ENCODE data around the gene ZFAND3. TPM values are rescaled to one million over a fixed set of nuclear protein-coding genes. Genes with fewer than 3 reads are reported as not detected.
"Not testable (repeated sequence)": the region's sequence is repeated elsewhere in the genome, so short reads cannot be mapped to it uniquely, and the experiment has no call there.

Gene ZFAND3
- polyA plus RNA-seq, 4 donors, result 35.9 to 80.4 (median 40.9) TPM

DNA sequence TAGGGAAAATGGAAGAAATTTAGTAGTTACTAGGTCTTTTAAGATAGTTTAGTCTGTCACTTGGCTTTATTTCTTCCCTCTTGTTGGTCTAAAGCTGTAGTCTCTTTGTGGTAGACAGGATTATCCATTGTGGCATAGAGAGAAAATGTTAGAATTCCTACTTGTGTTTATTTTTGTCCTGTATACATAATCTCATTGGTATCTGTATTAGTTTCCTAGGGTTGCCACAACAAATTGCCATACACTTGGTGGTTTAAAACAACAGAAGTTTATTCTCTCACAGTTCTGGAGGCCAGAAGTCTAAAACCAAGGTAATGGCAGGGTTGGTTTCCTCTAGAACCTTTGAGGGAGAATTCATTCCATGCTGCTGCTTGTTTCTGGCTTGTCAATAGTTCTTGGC, 119.4 kb downstream of the ZFAND3 start:
- FAIRE-seq, result no peak
- H3K4me3 ChIP-seq (ENCODE audit: low read depth in 1 of 3, low read length in 3 of 3), result no peak overlapping the region
- no peaks in the 10 kb centered on the region for H3K27me3 ChIP-seq (ENCODE audit: control insufficient read depth in 3 of 3, insufficient read depth in 3 of 3, low read length in 3 of 3)
- H3K27ac ChIP-seq (ENCODE audit: low read depth in 1 of 3, low read length in 2 of 3), result no peak overlapping the region
- H3K4me1 ChIP-seq (ENCODE audit: control insufficient read depth in 3 of 3, insufficient read depth in 2 of 3, low read depth in 1 of 3, low read length in 2 of 3), result no peaks in the 10 kb centered on the region
- no peak for DNase-seq
- no peaks in the 10 kb centered on the region for H3K9me3 ChIP-seq (ENCODE audit: control insufficient read depth in 2 of 2, insufficient read depth in 1 of 2, low read depth in 1 of 2, low read length in 1 of 2)
- H3K36me3 ChIP-seq (ENCODE audit: control insufficient read depth in 3 of 3, insufficient read depth in 2 of 3, low read depth in 1 of 3, low read length in 3 of 3), result no peaks in the 10 kb centered on the region

DNA sequence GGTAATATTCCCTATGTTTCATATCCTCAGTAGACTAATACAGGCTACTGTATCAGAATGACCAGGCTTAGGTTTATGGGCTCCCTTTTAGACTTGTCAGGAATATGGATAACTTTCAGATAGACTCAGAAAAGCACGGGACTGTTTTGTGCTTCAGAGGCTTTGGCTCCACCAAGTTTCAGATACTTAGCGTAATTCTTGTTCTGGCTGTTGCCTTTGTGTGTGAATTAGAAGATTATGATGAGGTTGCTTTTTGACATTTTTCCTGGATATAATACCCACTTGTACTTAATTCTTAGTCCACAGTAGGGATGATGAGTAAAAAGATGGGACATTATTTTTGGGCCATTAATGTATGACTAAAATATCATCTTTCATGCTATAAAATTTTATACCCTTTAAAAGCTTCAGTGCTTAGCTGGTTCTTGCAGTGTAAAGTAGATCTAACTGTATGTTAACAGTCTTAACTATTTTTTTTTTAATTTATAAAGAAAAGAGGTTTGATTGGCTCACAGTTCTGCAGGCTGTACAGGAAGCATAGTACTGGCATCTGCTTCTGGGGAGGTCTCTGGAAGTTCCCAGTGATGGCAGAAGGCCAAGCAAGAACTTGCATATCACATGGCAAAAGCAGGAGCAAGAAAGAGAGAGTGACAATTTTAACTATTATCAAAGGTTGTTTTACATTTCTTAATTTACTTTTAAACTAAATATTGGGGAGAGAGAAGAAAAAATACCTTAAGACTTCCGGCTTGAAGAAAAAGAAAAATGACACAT, 120.7 kb downstream of the ZFAND3 start:
- Histone ChIP-seq H3K4me1 (ENCODE audit: control insufficient read depth in 3 of 3, insufficient read depth in 2 of 3, low read depth in 1 of 3, low read length in 2 of 3) (no peaks in the 10 kb centered on the region), H3K27me3 (ENCODE audit: control insufficient read depth in 3 of 3, insufficient read depth in 3 of 3, low read length in 3 of 3) (no peaks in the 10 kb centered on the region), H3K4me3 (ENCODE audit: low read depth in 1 of 3, low read length in 3 of 3) (no peak overlapping the region), H3K9me3 (ENCODE audit: control insufficient read depth in 2 of 2, insufficient read depth in 1 of 2, low read depth in 1 of 2, low read length in 1 of 2) (no peaks in the 10 kb centered on the region), H3K36me3 (ENCODE audit: control insufficient read depth in 3 of 3, insufficient read depth in 2 of 3, low read depth in 1 of 3, low read length in 3 of 3) (no peaks in the 10 kb centered on the region), H3K27ac (ENCODE audit: low read depth in 1 of 3, low read length in 2 of 3) (no peak overlapping the region)
- WGBS, 3 donors, result 90 to 93% (median 93%) methylated on average over 3 of the region's 3 CpGs
- DNase-seq (no peak), FAIRE-seq (no peak)

DNA sequence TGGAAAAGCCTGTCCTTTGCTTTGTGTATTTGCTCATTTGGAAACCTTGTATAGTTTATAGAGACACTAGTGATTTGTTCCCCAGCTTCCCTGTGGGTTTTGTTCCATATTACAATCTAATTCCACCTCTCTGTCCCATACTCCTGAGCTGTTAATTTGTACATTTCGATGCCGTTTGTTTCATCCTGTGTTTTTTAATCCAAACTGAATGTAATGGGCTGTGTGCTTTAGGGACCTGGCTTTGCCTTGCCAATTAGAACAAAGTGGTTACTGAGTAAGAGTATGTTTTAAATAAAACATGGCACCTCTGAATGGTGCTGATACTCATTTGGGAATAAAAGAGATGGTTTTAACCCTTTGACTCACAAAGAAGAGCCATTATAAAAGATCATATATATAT, 122.3 kb downstream of the ZFAND3 start:
- Histone ChIP-seq H3K27me3 (ENCODE audit: control insufficient read depth in 3 of 3, insufficient read depth in 3 of 3, low read length in 3 of 3) (no peaks in the 10 kb centered on the region), H3K4me3 (ENCODE audit: low read depth in 1 of 3, low read length in 3 of 3) (no peak overlapping the region)
- 80 to 95% (median 90%) methylated on average over 2 of the region's 2 CpGs for WGBS, 3 donors

DNA sequence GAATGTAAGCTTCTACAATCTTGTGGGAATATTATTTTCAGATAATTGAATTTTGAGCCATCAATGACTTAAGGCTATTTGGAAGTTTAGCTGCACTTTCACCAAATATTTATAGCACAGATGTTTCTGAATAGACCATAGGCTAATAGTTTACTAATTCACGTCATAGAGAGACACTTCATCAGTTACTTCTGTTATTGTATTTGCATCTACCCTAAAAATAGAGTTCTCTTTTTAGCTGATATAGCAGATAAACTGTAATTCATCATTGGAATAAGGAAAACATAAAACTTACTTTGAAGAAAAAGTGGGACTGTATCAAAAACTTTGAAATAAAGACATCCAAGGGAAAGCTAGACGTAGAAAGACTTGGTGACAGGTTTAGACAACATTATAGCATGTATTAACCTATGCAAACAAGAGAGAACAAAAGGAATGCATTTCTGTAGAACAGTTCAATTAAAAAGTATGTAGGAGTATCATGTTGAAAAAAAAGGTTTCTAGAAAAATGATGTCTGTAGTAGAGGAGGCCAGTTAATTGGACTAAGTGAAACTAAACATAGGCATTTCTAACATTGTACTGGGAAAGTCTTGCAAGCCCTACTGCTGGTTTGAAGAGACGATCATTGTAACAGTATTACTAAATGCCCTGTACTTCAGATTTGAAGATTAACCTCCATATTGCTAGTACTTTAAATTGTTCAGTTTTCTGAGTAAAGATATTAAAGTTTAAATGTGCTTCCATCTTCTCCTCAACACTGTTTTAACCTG, 123.3 kb downstream of the ZFAND3 start:
- H3K4me3 ChIP-seq (ENCODE audit: low read depth in 1 of 3, low read length in 3 of 3), result no peak overlapping the region
- WGBS, 3 donors, result 67 to 83% (median 75%) methylated on average over 3 of the region's 3 CpGs
- FAIRE-seq, result no peak

More for the DNA sequence above, 122.3 kb downstream of the ZFAND3 start:
- no peak for DNase-seq
- no peak overlapping the region for H3K27ac ChIP-seq (ENCODE audit: low read depth in 1 of 3, low read length in 2 of 3)
- no peaks in the 10 kb centered on the region for H3K36me3 ChIP-seq (ENCODE audit: control insufficient read depth in 3 of 3, insufficient read depth in 2 of 3, low read depth in 1 of 3, low read length in 3 of 3)
- no peak for FAIRE-seq
- no peaks in the 10 kb centered on the region for H3K4me1 ChIP-seq (ENCODE audit: control insufficient read depth in 3 of 3, insufficient read depth in 2 of 3, low read depth in 1 of 3, low read length in 2 of 3)
- no peaks in the 10 kb centered on the region for H3K9me3 ChIP-seq (ENCODE audit: control insufficient read depth in 2 of 2, insufficient read depth in 1 of 2, low read depth in 1 of 2, low read length in 1 of 2)

DNA sequence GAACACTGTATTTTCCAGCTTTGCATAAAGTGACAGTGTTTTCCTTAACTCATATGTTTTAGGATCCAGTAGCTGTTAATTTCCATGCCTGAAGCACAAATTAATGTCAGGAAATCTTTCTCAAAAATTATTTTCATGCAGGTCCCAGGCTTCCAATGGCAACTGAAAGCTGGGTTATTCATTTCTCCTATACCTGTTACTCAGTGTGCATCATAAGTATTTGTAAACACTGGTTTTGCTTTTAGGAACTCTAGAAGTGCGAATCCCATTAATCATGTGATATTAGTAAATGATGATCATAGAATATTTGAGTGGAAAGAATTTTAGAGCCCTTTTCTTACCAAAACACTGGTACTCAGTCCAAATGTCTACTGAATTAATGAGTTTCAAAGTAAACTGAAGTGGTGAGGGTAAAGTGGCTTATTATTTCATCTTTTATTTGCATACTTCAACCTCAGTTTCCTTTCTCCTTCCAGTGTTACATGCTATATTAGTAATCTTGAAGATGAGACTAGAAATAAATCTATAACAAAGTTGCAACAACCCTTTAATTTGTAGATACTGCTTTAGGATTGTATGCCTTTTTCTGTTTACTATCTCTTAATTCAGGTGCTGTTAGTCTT, 124.0 kb downstream of the ZFAND3 start:
- 88 to 98% (median 90%) methylated on average over 1 of the region's 1 CpG for WGBS, 3 donors
- no peak overlapping the region for H3K27ac ChIP-seq (ENCODE audit: low read depth in 1 of 3, low read length in 2 of 3)
- H3K4me1 ChIP-seq (ENCODE audit: control insufficient read depth in 3 of 3, insufficient read depth in 2 of 3, low read depth in 1 of 3, low read length in 2 of 3), result no peaks in the 10 kb centered on the region
- H3K4me3 ChIP-seq (ENCODE audit: low read depth in 1 of 3, low read length in 3 of 3), result no peak overlapping the region
- H3K9me3 ChIP-seq (ENCODE audit: control insufficient read depth in 2 of 2, insufficient read depth in 1 of 2, low read depth in 1 of 2, low read length in 1 of 2), result peaks cover 0 to 2% of the 10 kb centered on the region in 2 donors
- FAIRE-seq (no peak), DNase-seq (no peak)
- H3K27me3 ChIP-seq (ENCODE audit: control insufficient read depth in 3 of 3, insufficient read depth in 3 of 3, low read length in 3 of 3), result no peaks in the 10 kb centered on the region
- H3K36me3 ChIP-seq (ENCODE audit: control insufficient read depth in 3 of 3, insufficient read depth in 2 of 3, low read depth in 1 of 3, low read length in 3 of 3), result no peaks in the 10 kb centered on the region

More for the DNA sequence above, 123.3 kb downstream of the ZFAND3 start:
- Histone ChIP-seq H3K36me3 (ENCODE audit: control insufficient read depth in 3 of 3, insufficient read depth in 2 of 3, low read depth in 1 of 3, low read length in 3 of 3) (no peaks in the 10 kb centered on the region), H3K9me3 (ENCODE audit: control insufficient read depth in 2 of 2, insufficient read depth in 1 of 2, low read depth in 1 of 2, low read length in 1 of 2) (no peaks in the 10 kb centered on the region), H3K27ac (ENCODE audit: low read depth in 1 of 3, low read length in 2 of 3) (no peak overlapping the region), H3K4me1 (ENCODE audit: control insufficient read depth in 3 of 3, insufficient read depth in 2 of 3, low read depth in 1 of 3, low read length in 2 of 3) (no peaks in the 10 kb centered on the region), H3K27me3 (ENCODE audit: control insufficient read depth in 3 of 3, insufficient read depth in 3 of 3, low read length in 3 of 3) (no peaks in the 10 kb centered on the region)
- DNase-seq, result no peak

DNA sequence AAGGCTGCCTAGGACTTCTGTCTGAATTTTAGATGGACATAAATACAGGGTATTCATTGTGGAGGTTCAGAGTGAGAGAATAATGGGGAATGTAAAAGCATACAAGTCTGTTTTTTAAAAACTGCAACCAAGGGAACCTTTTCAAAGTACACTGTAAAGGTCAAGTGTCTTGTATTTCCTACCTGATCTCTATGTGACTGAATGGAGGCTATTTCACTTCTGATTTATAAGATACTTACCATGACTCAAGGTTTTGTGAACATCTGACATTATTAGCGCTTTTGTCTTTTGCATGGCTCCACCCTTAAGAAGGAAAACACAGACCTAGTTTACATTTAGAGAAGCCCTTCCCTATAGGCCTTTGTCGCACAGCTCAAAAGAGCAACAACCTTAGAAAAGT, 126.5 kb downstream of the ZFAND3 start:
- Histone ChIP-seq H3K4me3 (ENCODE audit: low read depth in 1 of 3, low read length in 3 of 3) (no peak overlapping the region), H3K27me3 (ENCODE audit: control insufficient read depth in 3 of 3, insufficient read depth in 3 of 3, low read length in 3 of 3) (no peaks in the 10 kb centered on the region), H3K27ac (ENCODE audit: low read depth in 1 of 3, low read length in 2 of 3) (no peak overlapping the region), H3K9me3 (ENCODE audit: control insufficient read depth in 2 of 2, insufficient read depth in 1 of 2, low read depth in 1 of 2, low read length in 1 of 2) (peaks cover 0 to 7% of the 10 kb centered on the region in 2 donors), H3K36me3 (ENCODE audit: control insufficient read depth in 3 of 3, insufficient read depth in 2 of 3, low read depth in 1 of 3, low read length in 3 of 3) (peaks cover 0 to 5% (median 0%) of the 10 kb centered on the region in 3 donors), H3K4me1 (ENCODE audit: control insufficient read depth in 3 of 3, insufficient read depth in 2 of 3, low read depth in 1 of 3, low read length in 2 of 3) (no peaks in the 10 kb centered on the region)
- WGBS, 3 donors, result 94 to 98% (median 97%) methylated on average over 2 of the region's 2 CpGs
- FAIRE-seq (no peak), DNase-seq (no peak)

DNA sequence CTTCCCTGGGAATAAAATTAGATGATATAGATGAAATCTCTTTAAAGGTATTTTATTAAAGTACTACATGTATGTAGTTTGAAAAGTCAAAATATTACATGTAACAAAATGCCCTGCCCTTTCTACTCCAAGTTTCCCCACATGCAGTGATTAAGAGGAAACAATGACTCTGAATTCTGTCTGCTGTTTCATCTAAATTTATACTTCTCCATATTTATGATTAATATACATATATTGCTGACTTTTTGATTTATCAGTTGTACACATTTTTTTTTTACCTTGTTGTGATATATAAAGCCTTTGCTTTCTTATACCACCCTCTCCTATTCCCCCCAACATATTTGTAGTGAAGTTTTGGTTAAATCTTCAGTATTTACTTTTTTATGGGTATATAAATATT, 127.9 kb downstream of the ZFAND3 start:
- Histone ChIP-seq H3K27me3 (ENCODE audit: control insufficient read depth in 3 of 3, insufficient read depth in 3 of 3, low read length in 3 of 3) (no peaks in the 10 kb centered on the region), H3K36me3 (ENCODE audit: control insufficient read depth in 3 of 3, insufficient read depth in 2 of 3, low read depth in 1 of 3, low read length in 3 of 3) (peaks cover 0 to 5% (median 0%) of the 10 kb centered on the region in 3 donors), H3K4me1 (ENCODE audit: control insufficient read depth in 3 of 3, insufficient read depth in 2 of 3, low read depth in 1 of 3, low read length in 2 of 3) (no peaks in the 10 kb centered on the region), H3K9me3 (ENCODE audit: control insufficient read depth in 2 of 2, insufficient read depth in 1 of 2, low read depth in 1 of 2, low read length in 1 of 2) (peaks cover 0 to 7% of the 10 kb centered on the region in 2 donors), H3K4me3 (ENCODE audit: low read depth in 1 of 3, low read length in 3 of 3) (no peak overlapping the region), H3K27ac (ENCODE audit: low read depth in 1 of 3, low read length in 2 of 3) (no peak overlapping the region)
- DNase-seq (no peak), FAIRE-seq (no peak)

DNA sequence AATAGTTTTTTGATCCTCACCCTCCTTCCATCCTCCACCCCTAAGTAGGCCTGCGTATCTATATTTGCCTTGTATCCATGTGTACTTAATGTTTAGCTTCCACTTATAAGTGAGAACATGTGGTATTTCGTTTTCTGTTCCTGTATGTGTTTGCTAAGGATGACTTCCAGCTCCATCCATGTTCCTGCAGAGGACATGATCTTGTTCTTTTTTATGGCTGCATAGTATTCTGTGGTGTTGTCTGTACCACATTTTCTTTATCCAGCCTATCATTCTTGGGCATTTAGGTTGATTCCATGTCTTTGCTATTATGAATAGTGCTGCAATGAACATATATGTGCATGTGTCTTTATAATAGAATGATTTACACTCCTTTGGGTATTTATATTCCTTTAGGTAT, 129.1 kb downstream of the ZFAND3 start:
- 88 to 96% (median 92%) methylated on average over 2 of the region's 2 CpGs for WGBS, 3 donors
- H3K9me3 ChIP-seq (ENCODE audit: control insufficient read depth in 2 of 2, insufficient read depth in 1 of 2, low read depth in 1 of 2, low read length in 1 of 2); DNase-seq: not testable (repeated sequence)

More for the DNA sequence above, 129.1 kb downstream of the ZFAND3 start:
- H3K36me3 ChIP-seq (ENCODE audit: control insufficient read depth in 3 of 3, insufficient read depth in 2 of 3, low read depth in 1 of 3, low read length in 3 of 3); FAIRE-seq; H3K4me3 ChIP-seq (ENCODE audit: low read depth in 1 of 3, low read length in 3 of 3); H3K27me3 ChIP-seq (ENCODE audit: control insufficient read depth in 3 of 3, insufficient read depth in 3 of 3, low read length in 3 of 3); H3K4me1 ChIP-seq (ENCODE audit: control insufficient read depth in 3 of 3, insufficient read depth in 2 of 3, low read depth in 1 of 3, low read length in 2 of 3); H3K27ac ChIP-seq (ENCODE audit: low read depth in 1 of 3, low read length in 2 of 3): not testable (repeated sequence)
